K562 (cell line): ENCODE results near the gene CRADD. TPM values are rescaled to one million over a fixed set of nuclear protein-coding genes. Genes with fewer than 3 reads are reported as not detected.
A peak's percentile ranks its signal among the peaks of the same experiment; 100 is the strongest.

Experiments
- ATAC-seq: fragments of 200-7000 bp; cut with Tn5 transposase; 3 replicates; pipeline ENCODE4 v1.9.1; 2020; ENCODE audit warnings: moderate library complexity
- BruUV-seq: library from RNA; stranded (reverse); fragments of 400-500 nt; replicated peaks from 2 replicates; lab custom pipeline; 2021; lab: Mats Ljungman, UMichigan
- CTCF ChIA-PET: fragments of 300-600 bp; formaldehyde crosslinking; extraction: SDS; loops from one replicate; lab custom pipeline; 2021; ENCODE audit warnings: low intra/inter-chr PET ratio; lab: Yijun Ruan, JAX
- POLR2A ChIA-PET: fragments of 300-600, 350-650 bp; sonication (Branson Sonifier 250); formaldehyde crosslinking; extraction: SDS; loops from one replicate; lab custom pipeline; 2021; ENCODE audit warnings: antibody characterized with exemption, inconsistent platforms; lab: Yijun Ruan, JAX
- DNase-seq, 4 experiments: peaks; one replicate each; pipeline versions ENCODE4 v3.0.0 to v3.0.0-alpha.2; 2011 to 2018; ENCODE audit warnings: low spot score in 3 of 4, mixed read lengths in 3 of 4; ENCODE audit errors: extremely low read depth in 1 of 4
- FAIRE-seq: peaks from 2 replicates; lab custom pipeline; 2011; peaks lifted over from hg19 to GRCh38; lab: Jason Lieb, UNC
- H2AFZ ChIP-seq: 2 replicates; pipeline ENCODE4 v1.6.0; 2011; ENCODE audit warnings: low read depth, low read length, control low read depth, inconsistent platforms
- H3K27ac ChIP-seq: fragments of 200-600 bp; 3 replicates; pipeline ENCODE4 v1.8.0; 2011; ENCODE audit warnings: low read depth, mild to moderate bottlenecking, control low read depth, inconsistent platforms, low read length, moderate library complexity, mixed read lengths; ENCODE audit errors: extremely low read depth
- H3K27me3 ChIP-seq, 2 experiments: fragments of 300-600 bp in 1 of 2; 2 replicates in 1 of 2; 3 replicates in 1 of 2; pipeline versions ENCODE4 v1.6.0 to v1.8.0; 2011; ENCODE audit warnings: inconsistent platforms in 2 of 2, low read length in 2 of 2, mild to moderate bottlenecking in 1 of 2, mixed read lengths in 1 of 2, moderate library complexity in 1 of 2; ENCODE audit not compliant: control insufficient read depth in 2 of 2, insufficient read depth in 2 of 2
- H3K36me3 ChIP-seq: fragments of 300-600 bp; 3 replicates; pipeline ENCODE4 v1.8.0; 2011; ENCODE audit warnings: mild to moderate bottlenecking, low read length, inconsistent platforms; ENCODE audit not compliant: control insufficient read depth, insufficient read depth
- H3K4me1 ChIP-seq, 2 experiments: fragments of 200-600 bp in 1 of 2; replicated peaks in 1 of 2; 2 replicates in 1 of 2; 3 replicates in 1 of 2; pipeline versions ENCODE4 v1.5.1 to v1.8.0; 2011; ENCODE audit warnings: inconsistent platforms in 2 of 2, low read length in 2 of 2, mild to moderate bottlenecking in 1 of 2, mixed read lengths in 1 of 2, moderate library complexity in 1 of 2; ENCODE audit not compliant: control insufficient read depth in 2 of 2, insufficient read depth in 2 of 2
- H3K4me2 ChIP-seq: 2 replicates; pipeline ENCODE4 v1.6.1; 2011; ENCODE audit warnings: low read length, control low read depth, inconsistent platforms, mixed read lengths; ENCODE audit not compliant: insufficient read depth
- H3K4me3 ChIP-seq: fragments of 200-600 bp; sonication (generic), shearing (Covaris generic); 2 replicates; pipeline ENCODE4 v1.5.1; 2016; ENCODE audit warnings: control low read depth, inconsistent platforms
- H3K79me2 ChIP-seq: fragments of 200-600 bp; 3 replicates; pipeline ENCODE4 v1.8.0; 2011; ENCODE audit warnings: low read length, inconsistent platforms; ENCODE audit not compliant: control insufficient read depth, insufficient read depth
- H3K9ac ChIP-seq, 2 experiments: 2 replicates each; pipeline versions ENCODE4 v1.6.0 to v1.6.1; 2011; ENCODE audit warnings: low read depth in 2 of 2, low read length in 2 of 2, control low read depth in 1 of 2, inconsistent platforms in 1 of 2, mild to moderate bottlenecking in 1 of 2, mixed read lengths in 1 of 2; ENCODE audit not compliant: insufficient read depth in 1 of 2
- H3K9me1 ChIP-seq: one replicate; pipeline ENCODE4 v1.6.0; 2011; ENCODE audit warnings: inconsistent platforms, mild to moderate bottlenecking, low read length, moderate library complexity; ENCODE audit not compliant: control insufficient read depth, insufficient read depth
- H3K9me3 ChIP-seq: replicated peaks from 2 replicates; pipeline ENCODE4 v1.5.1; 2011; ENCODE audit warnings: low read depth, low read length, inconsistent platforms; ENCODE audit not compliant: control insufficient read depth, insufficient read depth
- H4K20me1 ChIP-seq: replicated peaks from 2 replicates; pipeline ENCODE4 v1.6.1; 2011; ENCODE audit warnings: low read length, inconsistent platforms, mixed read lengths; ENCODE audit not compliant: control insufficient read depth, insufficient read depth
- ATF7 ChIP-seq: fragments of 450-650 bp; IDR thresholded peaks from 2 replicates; pipeline ENCODE4 v1.7.1; 2014; ENCODE audit warnings: mild to moderate bottlenecking, moderate library complexity
- CBX2 ChIP-seq: fragments of 200-600 bp; sonication (generic); IDR thresholded peaks from one replicate; pipeline ENCODE4 v1.6.1; 2012; ENCODE audit warnings: mild to moderate bottlenecking, low read length, inconsistent platforms; ENCODE audit not compliant: insufficient read depth, poor library complexity, severe bottlenecking
- CC2D1A ChIP-seq: fragments of 450-650 bp; IDR thresholded peaks from 2 replicates; pipeline ENCODE4 v1.6.1; 2017; ENCODE audit warnings: mild to moderate bottlenecking
- KLF16 ChIP-seq: IDR thresholded peaks from 2 replicates; pipeline ENCODE4 v1.6.1; 2016; ENCODE audit warnings: antibody characterized with exemption
- NR2C2 ChIP-seq, 2 experiments: fragments of 200-800 bp in 1 of 2; sonication (Bioruptor generic) in 1 of 2; sonication (generic) in 1 of 2; formaldehyde crosslinking in 1 of 2; IDR thresholded peaks; 2 replicates each; pipeline versions ENCODE4 v1.6.1 to v1.8.0; 2016 to 2022; ENCODE audit warnings: mild to moderate bottlenecking in 1 of 2, missing compliant biosample characterization in 1 of 2, missing genetic modification characterization in 1 of 2, missing genetic modification reagents in 1 of 2
- PML ChIP-seq: IDR thresholded peaks from 2 replicates; pipeline ENCODE4 v1.6.1; 2012; ENCODE audit warnings: low read length, inconsistent platforms
- POLR2H ChIP-seq: IDR thresholded peaks from 2 replicates; pipeline ENCODE4 v1.6.1; 2016; ENCODE audit warnings: missing genetic modification characterization, low read depth, mild to moderate bottlenecking, control low read depth, missing compliant biosample characterization, moderate library complexity
- TCF3 ChIP-seq: sonication (generic); formaldehyde crosslinking; IDR thresholded peaks from 2 replicates; pipeline ENCODE4 v1.4.0; 2020; ENCODE audit warnings: mild to moderate bottlenecking, missing genetic modification reagents
- WGBS: fragments of 100-300 bp; shearing (Covaris generic); methylation state at CpG from one replicate; pipeline ENCODE4 v1.1.6; 2016; ENCODE audit warnings: low coverage, mixed read lengths; ENCODE audit not compliant: insufficient coverage; ENCODE audit errors: missing lambda C conversion rate; 5-methylcytosine and 5-hydroxymethylcytosine counted together
- in situ Hi-C: fragments of 300-500 bp; cut with MboI; formaldehyde crosslinking; loops from 4 replicates; pipeline ENCODE4 v1.15.0; 2018; ENCODE audit warnings: inconsistent platforms, mixed read lengths
- intact Hi-C: fragments of 100-400 bp; cut with micrococcal nuclease; formaldehyde crosslinking; loops from 2 replicates; pipeline ENCODE4 v1.14.2; 2022
- polyA plus RNA-seq, 8 experiments: library from polyadenylated mRNA; depleted of rRNA in 4 of 8; stranded (reverse) in 5 of 8; unstranded in 3 of 8; fragments of >200 nt; fragmentation: Nextera tagmentation in 2 of 8; fragmentation: Illumina TruSeq in 1 of 8; extraction: Ambion mirVana in 2 of 8; extraction: Trizol in 1 of 8; gene quantifications; 2 replicates each; pipeline versions ENCODE4 v1.2.1 to v1.2.3, GENCODE V29; 2011 to 2014; ENCODE audit warnings: inconsistent platforms in 1 of 8, missing spikeins in 1 of 8
- total RNA-seq, 7 experiments: library from RNA; depleted of rRNA in 6 of 7; stranded (reverse); fragments of >200 nt in 6 of 7; fragmentation: Illumina TruSeq in 2 of 7; extraction: Trizol in 2 of 7; gene quantifications; 2 replicates each; pipeline versions ENCODE4 v1.2.1 to v1.2.3, GENCODE V29; 2011 to 2021; ENCODE audit warnings: low replicate concordance in 1 of 7
- TF ChIP-seq, protein P1 (sequence below), 2 experiments: fragments of 450-650 bp; formaldehyde crosslinking in 1 of 2; IDR thresholded peaks; 2 replicates each; pipeline versions ENCODE4 v1.4.0 to v1.6.1; 2014 to 2020; ENCODE audit warnings: mild to moderate bottlenecking in 2 of 2, borderline replicate concordance in 1 of 2, low read depth in 1 of 2
- TF ChIP-seq, protein P2 (sequence below): fragments of 450-650 bp; formaldehyde crosslinking; IDR thresholded peaks from 2 replicates; pipeline ENCODE4 v1.4.0; 2020; ENCODE audit warnings: mild to moderate bottlenecking, moderate library complexity

The CRADD gene
- total and polyA plus RNA-seq, 9 of the 15 experiments (the other 6 are each of a cell fraction or from before 2014, with no cell fraction given): 20.5 to 41.1 (median 25.9) TPM

DNA sequence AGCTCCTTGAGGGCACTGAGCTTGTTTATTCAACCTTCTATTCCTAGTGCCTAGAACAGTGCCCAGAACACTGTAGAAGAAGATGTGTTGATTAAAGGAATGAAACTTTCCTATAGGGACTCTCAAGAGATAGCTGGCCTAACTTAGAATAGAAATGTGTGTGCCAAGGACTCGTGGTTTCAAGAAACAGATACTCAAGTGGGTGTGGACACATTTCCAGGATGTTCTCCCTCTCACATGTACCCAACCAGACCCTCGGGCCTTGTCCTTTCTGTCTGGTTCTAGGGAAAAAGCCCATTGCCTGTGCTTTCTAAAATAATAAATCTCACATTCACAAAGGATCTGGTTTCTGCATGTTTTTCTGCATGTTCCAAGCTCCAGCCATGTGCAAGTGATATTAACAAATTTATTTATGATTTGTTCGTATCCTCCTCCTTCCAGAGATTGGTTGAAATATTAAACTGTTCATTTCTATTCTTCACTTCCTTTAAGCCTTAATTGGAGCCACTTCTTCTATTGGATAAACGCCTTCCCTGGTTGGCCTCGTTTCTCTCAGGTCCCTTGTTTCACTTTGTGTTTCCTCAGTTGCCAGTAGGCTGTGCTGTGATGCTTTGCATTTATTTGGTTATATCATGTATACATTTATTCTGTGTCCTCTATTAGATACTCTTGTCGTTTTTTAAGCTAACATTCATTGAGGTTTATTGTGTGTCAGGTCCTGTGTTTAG lies 89.8 kb downstream of the CRADD start:
- Histone ChIP-seq H3K4me2 (no peak overlapping the region), H3K79me2 (peaks cover 14% of the 10 kb centered on the region; the same call in 2 of the 3 replicates), H3K9me3 (no peaks in the 10 kb centered on the region), H2AFZ (0 out of 2 replicates have a peak overlapping the region, but pooled peaks have one; percentile 3), H4K20me1 (no peaks in the 10 kb centered on the region), H3K36me3 (no peaks in the 10 kb centered on the region), H3K4me1 (peaks cover 4 to 28% of the 10 kb centered on the region in 2 experiments; a peak in 4 of 5 replicates), H3K9ac (no peak overlapping the region), H3K27ac (no peak overlapping the region), H3K9me1 (no peaks in the 10 kb centered on the region), H3K4me3 (no peak overlapping the region), H3K27me3 (no peaks in the 10 kb centered on the region)
- FAIRE-seq: peak; percentile 77
- peak in 1 of 4 experiments; percentile 61 for DNase-seq
- ATAC-seq: peak; percentile 62
- intact Hi-C loops (loop anchor here (1.0 to 10.0 kb wide), 4 partner anchors 35 to 782 kb away; no protein-coding TSS in a partner anchor), in situ Hi-C loops (loop anchor here (10.0 kb wide), 1 partner anchor 262 kb away; no protein-coding TSS in a partner anchor)
- ChIA-PET POLR2A (interaction anchor here (1.0 to 1.6 kb wide), 2 partner anchors 22 to 195 kb away, joined by 3 read pairs; partner anchors contain the start of gene SOCS2), CTCF (interaction anchor here (0.7 to 1.2 kb wide), 3 partner anchors 212 to 335 kb away, joined by 3 to 5 read pairs (median 4); no protein-coding TSS in a partner anchor)
- WGBS: 36% methylated on average over 6 of the region's 6 CpGs
- BruUV-seq: no TSS peak
- no peak for TF ChIP-seq CBX2
- 0 out of 2 replicates have a peak, but pooled peaks have one; percentile 43 for TF ChIP-seq CC2D1A
- 0 out of 2 replicates have a peak, but pooled peaks have one; percentile 6 for TF ChIP-seq TCF3
- no peak for TF ChIP-seq NR2C2 (CRISPR knock-in tag; IDR thresholded peaks at IDR 0.05)
- no peak for TF ChIP-seq NR2C2 (tag; IDR thresholded peaks at IDR 0.05)
- TF ChIP-seq, protein P1, sequence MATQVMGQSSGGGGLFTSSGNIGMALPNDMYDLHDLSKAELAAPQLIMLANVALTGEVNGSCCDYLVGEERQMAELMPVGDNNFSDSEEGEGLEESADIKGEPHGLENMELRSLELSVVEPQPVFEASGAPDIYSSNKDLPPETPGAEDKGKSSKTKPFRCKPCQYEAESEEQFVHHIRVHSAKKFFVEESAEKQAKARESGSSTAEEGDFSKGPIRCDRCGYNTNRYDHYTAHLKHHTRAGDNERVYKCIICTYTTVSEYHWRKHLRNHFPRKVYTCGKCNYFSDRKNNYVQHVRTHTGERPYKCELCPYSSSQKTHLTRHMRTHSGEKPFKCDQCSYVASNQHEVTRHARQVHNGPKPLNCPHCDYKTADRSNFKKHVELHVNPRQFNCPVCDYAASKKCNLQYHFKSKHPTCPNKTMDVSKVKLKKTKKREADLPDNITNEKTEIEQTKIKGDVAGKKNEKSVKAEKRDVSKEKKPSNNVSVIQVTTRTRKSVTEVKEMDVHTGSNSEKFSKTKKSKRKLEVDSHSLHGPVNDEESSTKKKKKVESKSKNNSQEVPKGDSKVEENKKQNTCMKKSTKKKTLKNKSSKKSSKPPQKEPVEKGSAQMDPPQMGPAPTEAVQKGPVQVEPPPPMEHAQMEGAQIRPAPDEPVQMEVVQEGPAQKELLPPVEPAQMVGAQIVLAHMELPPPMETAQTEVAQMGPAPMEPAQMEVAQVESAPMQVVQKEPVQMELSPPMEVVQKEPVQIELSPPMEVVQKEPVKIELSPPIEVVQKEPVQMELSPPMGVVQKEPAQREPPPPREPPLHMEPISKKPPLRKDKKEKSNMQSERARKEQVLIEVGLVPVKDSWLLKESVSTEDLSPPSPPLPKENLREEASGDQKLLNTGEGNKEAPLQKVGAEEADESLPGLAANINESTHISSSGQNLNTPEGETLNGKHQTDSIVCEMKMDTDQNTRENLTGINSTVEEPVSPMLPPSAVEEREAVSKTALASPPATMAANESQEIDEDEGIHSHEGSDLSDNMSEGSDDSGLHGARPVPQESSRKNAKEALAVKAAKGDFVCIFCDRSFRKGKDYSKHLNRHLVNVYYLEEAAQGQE (IDR thresholded peaks at IDR 0.05; ENCODE audit: borderline replicate concordance): peak; percentile 86; the same call in 1 of the 2 replicates
- TF ChIP-seq, protein P1 (CRISPR knock-in tag; IDR thresholded peaks at IDR 0.05; ENCODE audit: low read depth): no peak
- 0 out of 2 replicates have a peak, but pooled peaks have one; percentile 19 for TF ChIP-seq KLF16
- no peak for TF ChIP-seq PML
- TF ChIP-seq ATF7: 0 out of 2 replicates have a peak, but pooled peaks have one; percentile 11
- TF ChIP-seq POLR2H (tag): no peak
- TF ChIP-seq, protein P2, sequence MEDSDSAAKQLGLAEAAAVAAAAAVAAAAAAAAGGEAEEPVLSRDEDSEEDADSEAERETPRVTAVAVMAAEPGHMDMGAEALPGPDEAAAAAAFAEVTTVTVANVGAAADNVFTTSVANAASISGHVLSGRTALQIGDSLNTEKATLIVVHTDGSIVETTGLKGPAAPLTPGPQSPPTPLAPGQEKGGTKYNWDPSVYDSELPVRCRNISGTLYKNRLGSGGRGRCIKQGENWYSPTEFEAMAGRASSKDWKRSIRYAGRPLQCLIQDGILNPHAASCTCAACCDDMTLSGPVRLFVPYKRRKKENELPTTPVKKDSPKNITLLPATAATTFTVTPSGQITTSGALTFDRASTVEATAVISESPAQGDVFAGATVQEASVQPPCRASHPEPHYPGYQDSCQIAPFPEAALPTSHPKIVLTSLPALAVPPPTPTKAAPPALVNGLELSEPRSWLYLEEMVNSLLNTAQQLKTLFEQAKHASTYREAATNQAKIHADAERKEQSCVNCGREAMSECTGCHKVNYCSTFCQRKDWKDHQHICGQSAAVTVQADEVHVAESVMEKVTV (CRISPR knock-in tag): peak; percentile 79
